PFSK-1 (cell line): ENCODE data around the gene YTHDF1.

Experiments used
- FOXP2 ChIP-seq: optimal IDR thresholded peaks from 2 replicates; pipeline ENCODE3; 2011; ENCODE audit warnings: borderline replicate concordance, control low read depth, inconsistent platforms; ENCODE audit not compliant: insufficient read depth; ENCODE audit errors: extremely low read length, extremely low read depth
- POLR2AphosphoS5 ChIP-seq: IDR thresholded peaks from 2 replicates; pipeline ENCODE4 v1.6.1; 2012; ENCODE audit warnings: low read depth, mild to moderate bottlenecking, control low read depth, low read length, moderate library complexity
- SIN3A ChIP-seq: IDR thresholded peaks from 2 replicates; pipeline ENCODE4 v1.6.1; 2012; ENCODE audit warnings: mild to moderate bottlenecking, low read length, moderate library complexity, borderline replicate concordance; ENCODE audit not compliant: insufficient read depth
- TAF1 ChIP-seq: IDR thresholded peaks from 2 replicates; pipeline ENCODE4 v1.6.1; 2012; ENCODE audit warnings: low read length, control low read depth, borderline replicate concordance; ENCODE audit not compliant: insufficient read depth
- TF ChIP-seq, protein P1 (sequence below), 2 experiments: IDR thresholded peaks; 2 replicates each; pipeline versions ENCODE4 v1.6.1 to v1.8.0; 2011 to 2012; ENCODE audit warnings: low read depth in 2 of 2, low read length in 2 of 2, control low read depth in 1 of 2, inconsistent platforms in 1 of 2, mild to moderate bottlenecking in 1 of 2, moderate library complexity in 1 of 2; ENCODE audit not compliant: insufficient read depth in 1 of 2

Gene YTHDF1

DNA sequence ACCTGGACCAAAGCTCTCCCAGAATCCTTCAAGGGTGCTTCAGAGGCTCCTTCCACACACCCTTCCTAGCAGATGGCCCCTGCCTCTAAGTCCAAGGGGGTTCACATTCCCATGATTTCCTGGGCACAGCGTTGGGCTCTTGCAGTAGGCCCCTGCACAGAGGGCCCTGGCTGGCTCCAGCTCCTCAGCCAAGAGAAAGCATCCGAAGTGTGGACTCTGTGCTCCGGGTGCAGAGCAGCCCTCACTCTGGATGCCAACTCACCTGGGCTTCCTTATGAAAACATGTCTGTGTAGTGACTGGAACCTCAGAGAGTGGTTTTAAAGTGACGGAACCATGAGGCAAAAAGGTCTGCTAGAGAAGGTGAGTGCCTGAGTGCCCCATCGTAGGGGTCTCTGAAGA lies 11.6 kb downstream of the YTHDF1 start:
- TF ChIP-seq POLR2AphosphoS5 (no peak), FOXP2 (no peak), SIN3A (no peak), TAF1 (no peak)
- TF ChIP-seq, protein P1, sequence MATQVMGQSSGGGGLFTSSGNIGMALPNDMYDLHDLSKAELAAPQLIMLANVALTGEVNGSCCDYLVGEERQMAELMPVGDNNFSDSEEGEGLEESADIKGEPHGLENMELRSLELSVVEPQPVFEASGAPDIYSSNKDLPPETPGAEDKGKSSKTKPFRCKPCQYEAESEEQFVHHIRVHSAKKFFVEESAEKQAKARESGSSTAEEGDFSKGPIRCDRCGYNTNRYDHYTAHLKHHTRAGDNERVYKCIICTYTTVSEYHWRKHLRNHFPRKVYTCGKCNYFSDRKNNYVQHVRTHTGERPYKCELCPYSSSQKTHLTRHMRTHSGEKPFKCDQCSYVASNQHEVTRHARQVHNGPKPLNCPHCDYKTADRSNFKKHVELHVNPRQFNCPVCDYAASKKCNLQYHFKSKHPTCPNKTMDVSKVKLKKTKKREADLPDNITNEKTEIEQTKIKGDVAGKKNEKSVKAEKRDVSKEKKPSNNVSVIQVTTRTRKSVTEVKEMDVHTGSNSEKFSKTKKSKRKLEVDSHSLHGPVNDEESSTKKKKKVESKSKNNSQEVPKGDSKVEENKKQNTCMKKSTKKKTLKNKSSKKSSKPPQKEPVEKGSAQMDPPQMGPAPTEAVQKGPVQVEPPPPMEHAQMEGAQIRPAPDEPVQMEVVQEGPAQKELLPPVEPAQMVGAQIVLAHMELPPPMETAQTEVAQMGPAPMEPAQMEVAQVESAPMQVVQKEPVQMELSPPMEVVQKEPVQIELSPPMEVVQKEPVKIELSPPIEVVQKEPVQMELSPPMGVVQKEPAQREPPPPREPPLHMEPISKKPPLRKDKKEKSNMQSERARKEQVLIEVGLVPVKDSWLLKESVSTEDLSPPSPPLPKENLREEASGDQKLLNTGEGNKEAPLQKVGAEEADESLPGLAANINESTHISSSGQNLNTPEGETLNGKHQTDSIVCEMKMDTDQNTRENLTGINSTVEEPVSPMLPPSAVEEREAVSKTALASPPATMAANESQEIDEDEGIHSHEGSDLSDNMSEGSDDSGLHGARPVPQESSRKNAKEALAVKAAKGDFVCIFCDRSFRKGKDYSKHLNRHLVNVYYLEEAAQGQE (IDR thresholded peaks at IDR 0.05; ENCODE audit: insufficient read depth in 1 of 2, low read depth in 2 of 2, low read length in 2 of 2) = no peak

DNA sequence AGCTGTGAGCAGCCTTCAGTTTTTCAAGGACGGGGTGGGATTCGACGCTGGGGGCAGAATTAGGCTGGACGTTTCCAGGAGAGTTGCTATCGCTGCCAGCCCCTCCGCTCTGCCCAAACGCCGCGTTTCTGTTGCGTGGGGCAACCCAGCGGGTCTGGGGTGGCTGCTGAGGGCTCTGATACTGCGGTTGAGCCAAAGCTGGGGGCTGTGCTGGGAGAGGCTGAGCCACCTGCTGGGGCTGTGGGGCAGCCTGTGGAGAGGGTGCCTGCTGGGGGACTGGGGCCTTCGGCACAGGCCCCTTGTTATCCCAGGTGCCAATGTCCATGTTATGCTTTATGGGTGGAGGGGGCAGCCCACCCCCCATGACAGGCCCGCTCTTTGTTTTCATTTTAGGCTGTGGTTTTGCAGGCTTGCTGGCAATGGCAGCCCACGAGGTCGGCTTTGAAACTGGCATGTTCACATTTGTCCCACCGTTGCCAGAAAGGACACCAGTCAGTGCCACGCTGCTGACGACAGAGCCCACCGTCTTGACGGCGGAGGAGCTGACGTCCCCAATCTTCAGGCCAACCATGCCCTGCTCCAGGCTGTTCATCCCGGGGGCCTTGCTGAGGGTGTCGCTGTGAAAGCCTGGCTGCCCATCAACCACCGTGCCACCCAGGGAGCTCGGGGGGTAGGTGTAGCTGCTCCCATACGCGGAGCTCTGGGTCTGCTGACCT lies 13.0 kb downstream of the YTHDF1 start:
- TF ChIP-seq SIN3A = no peak

DNA sequence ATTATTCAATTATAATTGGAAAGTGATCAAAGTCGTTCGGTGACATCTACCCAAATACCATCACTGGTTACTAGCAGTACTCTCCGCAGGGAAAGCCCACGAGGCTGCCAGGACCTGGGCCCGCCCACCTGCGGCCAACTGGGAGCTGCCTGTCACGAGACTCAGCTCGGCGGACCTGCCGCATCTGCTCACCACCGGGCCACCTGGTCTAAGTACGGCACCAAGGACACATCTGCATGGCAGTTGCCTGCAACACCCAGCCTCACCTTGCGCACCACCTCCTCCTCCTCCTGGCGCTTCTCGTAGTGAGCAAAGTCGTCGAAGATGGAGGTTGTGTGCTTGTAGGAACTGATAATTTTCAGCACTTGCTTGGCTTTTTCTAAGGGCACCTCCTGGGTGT lies 13.9 kb downstream of the YTHDF1 start:
- TF ChIP-seq POLR2AphosphoS5 (no peak), TAF1 (no peak), SIN3A (no peak), FOXP2 (no peak)
- TF ChIP-seq, protein P1 (IDR thresholded peaks at IDR 0.05; ENCODE audit: insufficient read depth in 1 of 2, low read depth in 2 of 2, low read length in 2 of 2) = no peak

DNA sequence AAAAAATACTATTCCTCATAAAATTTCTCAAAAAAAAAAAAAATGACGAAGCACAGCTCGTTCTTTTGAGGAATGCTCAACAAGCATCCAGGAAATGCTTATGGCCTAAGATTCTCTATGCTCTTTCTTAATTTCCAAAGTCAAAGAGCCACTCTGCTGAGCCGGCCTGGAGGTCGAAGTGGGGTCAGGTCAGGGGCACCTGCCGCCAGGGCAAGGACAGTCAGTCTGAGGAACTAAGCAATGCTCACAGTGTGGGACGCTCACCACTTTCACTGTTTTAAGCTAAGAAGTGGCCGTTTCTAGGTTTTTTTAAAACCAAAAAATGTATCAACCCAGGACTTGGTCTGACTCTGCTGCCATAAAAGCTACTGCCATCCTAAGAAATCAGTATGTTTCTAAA lies 17.3 kb downstream of the YTHDF1 start:
- TF ChIP-seq POLR2AphosphoS5 = no peak
- TF ChIP-seq FOXP2 = no peak
- no peak for TF ChIP-seq TAF1
- TF ChIP-seq, protein P1 (IDR thresholded peaks at IDR 0.05; ENCODE audit: insufficient read depth in 1 of 2, low read depth in 2 of 2, low read length in 2 of 2) = no peak
- TF ChIP-seq SIN3A = no peak

DNA sequence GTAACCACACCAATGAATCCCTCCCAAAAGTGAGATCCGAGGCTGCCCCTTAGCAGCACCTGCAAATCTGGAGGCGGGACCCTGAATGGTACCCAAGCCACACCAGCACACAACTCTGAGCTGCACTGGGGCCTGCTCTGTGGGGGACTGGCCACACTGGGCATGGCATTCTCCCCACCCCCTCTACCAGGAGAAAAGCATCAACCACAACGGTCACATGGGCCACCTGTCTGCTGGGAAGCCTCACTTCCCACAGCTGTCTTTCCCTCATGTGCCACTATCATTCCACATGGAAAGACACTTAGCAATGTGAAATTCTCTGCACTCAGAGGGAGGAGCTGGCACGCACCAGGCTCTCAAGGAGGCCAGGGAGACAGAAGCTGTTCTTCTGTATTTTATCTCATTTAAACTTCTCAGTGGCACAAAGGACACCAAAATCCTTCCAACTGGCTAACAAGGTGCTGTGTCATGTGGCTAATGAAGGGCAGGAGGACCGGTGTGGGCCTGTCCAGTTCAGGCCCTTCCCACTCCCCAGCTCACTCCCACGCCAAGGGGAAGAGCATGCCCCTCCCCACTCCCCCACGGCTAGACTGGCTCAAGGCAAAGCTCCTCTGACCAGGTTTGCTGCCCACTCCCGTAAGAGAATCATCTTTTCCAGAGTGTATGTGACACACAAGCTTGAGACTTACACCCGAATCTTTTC lies 19.0 kb downstream of the YTHDF1 start:
- TF ChIP-seq POLR2AphosphoS5 (no peak), TAF1 (no peak), FOXP2 (no peak), SIN3A (no peak)
- TF ChIP-seq, protein P1 (IDR thresholded peaks at IDR 0.05; ENCODE audit: insufficient read depth in 1 of 2, low read depth in 2 of 2, low read length in 2 of 2) = no peak
